HG03097 (cell line): Measurements from ENCODE around the gene IRF8.

Experiments used
- ATAC-seq: cut with Tn5 transposase; IDR thresholded peaks from one replicate; pipeline ENCODE4 v1.9.1; 2021; ENCODE audit not compliant: unreplicated experiment, low FRiP score

The IRF8 gene

DNA sequence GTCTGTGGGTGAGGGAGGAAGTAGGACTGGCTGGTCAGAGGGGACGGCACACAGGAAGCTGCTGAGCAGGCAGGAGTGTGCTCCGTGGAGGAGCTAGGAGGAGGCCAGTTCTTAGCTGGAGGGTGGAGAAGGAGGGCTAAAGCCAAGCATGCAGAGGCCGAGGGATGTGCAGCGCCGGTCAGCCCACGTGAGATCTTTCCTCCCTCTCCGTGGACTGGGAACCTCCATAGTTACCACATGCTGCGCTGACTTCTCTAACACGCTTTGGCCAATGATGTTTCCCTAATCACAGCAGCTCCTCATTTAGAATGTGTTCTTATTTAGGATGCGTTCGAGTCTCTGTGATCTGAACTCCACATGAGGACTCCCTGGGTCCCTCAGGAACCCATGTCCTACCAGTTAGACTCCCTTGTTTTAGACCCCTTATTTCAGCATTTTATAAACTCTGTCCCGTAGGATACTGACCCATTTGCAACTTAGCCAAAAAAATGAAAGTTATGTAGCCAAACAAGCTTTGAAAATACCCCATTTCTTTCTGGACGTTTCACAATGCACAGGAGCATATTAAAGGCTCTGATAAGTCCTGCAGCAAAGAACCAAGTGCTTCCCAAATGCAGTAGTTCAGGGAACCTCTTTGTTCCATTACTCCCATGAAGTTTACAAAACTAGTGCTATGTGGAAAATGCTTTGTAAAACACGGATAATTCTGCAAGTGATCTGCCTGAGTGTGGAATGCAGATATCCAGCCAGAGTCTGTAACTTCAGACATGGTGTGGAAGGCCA lies 51.4 kb downstream of the IRF8 start:
- no peak for ATAC-seq

DNA sequence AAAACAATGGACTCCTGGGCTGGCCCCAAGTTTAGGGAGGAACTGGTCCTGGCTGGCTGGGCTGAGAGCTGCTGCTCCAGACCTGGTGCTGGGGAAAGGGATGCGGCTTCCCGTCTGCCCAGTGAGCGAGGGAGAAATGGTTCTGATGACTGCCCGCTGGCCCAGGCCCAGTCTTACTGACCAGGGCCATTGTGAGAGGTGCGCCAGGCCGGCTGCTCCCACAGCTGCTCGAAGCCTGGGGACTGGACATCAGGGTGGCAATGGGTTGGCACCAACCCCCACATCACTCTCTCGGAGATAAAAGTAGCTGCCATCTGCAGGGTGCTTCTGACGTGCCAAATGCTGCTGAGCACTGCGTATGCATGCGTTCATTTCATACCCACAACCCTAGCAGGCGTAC lies 53.2 kb downstream of the IRF8 start:
- no peak for ATAC-seq

DNA sequence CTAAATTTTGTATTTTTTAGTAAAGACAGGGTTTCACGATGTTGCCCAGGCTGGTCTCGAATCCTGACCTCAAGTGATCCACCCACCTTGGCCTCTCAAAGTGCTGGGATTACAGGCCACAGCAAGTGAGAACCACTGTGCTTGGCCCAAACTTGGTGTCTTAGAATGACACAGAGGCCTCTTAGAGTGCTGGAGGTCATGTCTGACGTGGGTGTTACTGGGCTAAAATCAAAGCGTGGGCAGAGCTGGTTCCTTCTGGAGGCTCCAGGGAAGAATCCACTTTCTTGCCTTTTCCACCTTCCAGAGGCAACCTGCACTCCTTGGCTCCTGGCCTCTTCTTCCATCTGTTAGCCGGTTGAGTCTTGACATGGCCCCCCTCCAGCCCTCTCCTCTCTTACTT lies 53.8 kb downstream of the IRF8 start:
- no peak for ATAC-seq

DNA sequence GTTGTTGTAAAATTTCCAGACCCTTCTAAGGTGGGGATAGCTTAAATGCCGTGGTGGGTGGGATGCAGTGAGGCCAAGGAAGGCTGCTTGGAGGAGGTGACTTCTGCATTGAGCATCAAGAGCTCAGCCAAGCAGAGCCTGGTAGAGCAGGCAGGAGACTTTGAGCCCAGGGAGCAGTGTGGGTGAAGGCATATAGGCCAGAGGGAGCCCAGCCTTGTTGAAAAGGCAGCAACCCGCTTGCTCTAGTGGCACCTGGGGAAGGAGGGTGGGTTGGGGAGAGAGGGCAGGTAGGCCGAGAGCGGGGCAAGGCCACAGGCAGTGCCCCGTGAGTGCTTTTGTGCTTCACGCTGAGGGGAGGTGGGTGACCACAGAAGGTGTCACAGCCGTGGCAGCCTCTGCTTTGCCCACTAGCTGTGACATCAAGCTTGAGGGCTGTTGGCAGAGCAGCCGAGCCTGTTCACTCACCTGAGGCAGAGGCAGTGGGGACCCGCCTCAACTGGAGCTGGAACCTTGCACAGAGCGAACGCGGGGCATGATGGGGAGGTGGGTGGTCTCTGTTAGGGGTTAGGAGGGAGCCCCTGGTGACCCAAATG lies 56.1 kb downstream of the IRF8 start:
- ATAC-seq: no peak

DNA sequence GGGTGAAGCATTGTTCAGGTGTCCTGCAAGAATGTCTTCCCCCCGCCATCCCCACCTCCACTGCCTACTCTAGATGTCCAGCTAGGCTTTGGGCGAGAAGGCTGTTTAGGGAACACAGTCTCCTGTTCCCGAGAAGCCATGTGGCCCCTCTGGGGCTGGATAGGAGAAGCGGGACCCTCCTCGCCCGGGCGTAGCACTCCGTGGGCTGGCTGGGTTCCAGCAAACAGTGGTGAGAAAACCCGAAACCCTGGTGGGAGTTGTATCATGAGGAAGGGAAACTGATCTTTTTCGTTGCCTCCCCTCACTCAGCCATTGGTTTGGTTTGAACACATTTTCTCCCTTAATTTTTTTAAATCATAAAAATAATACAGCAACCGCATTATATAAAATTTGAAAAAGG lies 56.6 kb downstream of the IRF8 start:
- ATAC-seq: no peak

DNA sequence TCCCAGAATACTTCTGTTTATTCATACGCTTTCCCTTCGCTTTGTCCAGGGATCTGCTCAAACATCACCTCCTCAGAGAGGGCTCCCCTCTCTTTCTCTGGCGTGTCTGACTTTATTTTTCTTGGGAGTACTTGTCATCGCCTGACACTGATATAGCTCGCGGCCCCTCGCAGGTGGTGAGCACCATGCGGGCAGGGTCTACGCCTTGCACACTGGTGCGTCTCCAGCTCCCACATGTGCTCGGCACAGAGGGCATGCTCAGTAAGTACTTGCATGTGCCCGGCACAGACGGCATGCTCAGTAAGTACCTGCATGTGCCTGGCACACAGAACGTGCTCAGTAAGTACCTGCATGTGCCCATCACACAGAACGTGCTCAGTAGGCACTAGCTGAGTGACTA lies 57.5 kb downstream of the IRF8 start:
- no peak for ATAC-seq

DNA sequence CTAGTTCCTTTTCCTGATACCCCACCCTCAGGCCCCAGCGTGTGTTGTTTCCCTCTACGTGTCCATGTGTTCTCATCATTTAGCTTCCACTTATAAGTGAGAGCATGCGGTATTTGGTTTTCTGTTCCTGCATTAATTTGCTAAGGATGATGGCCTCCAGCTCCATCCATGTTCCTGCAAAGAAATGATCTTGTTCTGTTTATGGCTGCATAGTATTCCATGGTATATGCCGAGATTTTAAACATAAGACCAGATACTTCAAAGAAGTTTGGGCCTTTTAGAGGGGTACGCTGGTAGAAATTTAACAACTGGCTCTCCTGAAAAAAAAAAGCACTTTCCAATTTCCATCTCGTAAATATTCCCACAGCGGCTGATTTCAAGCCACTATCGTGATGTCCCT lies 59.8 kb downstream of the IRF8 start:
- ATAC-seq: no peak

DNA sequence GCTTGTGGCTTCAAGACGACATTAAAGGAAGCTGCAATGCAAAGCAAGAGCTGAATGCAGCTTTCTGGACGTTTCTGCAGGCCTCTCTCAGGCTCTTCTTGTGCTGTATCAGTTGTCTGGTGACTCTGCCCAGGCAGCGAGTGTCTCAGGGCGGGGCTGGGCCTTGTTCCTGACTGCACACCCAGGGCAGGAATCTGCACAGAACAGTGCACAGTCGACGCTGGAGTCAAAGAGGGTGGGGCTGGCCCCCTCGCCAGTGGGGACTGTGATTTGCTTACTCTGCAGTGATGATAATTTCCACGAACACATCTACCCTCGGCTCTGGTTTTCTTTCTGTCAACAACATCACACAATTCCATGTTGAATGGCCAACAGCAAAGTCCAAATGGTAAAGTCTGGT lies 60.7 kb downstream of the IRF8 start:
- no peak for ATAC-seq

DNA sequence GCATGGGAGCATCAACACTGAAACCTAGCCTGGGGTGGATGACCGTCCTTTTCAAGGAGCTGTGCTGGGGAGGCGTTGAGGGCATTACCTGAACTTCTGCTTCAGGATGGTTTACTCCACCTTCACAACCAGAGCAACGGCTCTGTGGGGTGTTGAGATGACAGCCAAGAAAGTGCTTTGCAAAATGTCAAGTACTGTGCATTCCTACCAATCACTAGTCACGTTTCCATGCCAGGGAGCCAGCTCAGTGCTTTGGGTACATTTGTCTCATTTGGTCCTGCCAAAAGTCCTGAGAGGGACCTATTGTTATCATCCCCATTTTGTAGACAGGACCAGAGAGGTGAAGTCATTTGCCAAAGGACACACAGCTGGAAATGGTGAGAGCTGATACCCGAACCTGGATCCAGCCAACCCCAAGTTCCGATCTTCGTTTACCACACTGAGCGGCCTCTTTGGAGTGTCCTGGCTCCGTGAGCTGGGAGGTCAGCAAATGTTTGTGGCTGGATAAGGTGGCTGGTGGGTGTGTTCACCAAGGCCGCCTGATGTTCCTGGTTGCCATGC lies 61.6 kb downstream of the IRF8 start:
- no peak for ATAC-seq

DNA sequence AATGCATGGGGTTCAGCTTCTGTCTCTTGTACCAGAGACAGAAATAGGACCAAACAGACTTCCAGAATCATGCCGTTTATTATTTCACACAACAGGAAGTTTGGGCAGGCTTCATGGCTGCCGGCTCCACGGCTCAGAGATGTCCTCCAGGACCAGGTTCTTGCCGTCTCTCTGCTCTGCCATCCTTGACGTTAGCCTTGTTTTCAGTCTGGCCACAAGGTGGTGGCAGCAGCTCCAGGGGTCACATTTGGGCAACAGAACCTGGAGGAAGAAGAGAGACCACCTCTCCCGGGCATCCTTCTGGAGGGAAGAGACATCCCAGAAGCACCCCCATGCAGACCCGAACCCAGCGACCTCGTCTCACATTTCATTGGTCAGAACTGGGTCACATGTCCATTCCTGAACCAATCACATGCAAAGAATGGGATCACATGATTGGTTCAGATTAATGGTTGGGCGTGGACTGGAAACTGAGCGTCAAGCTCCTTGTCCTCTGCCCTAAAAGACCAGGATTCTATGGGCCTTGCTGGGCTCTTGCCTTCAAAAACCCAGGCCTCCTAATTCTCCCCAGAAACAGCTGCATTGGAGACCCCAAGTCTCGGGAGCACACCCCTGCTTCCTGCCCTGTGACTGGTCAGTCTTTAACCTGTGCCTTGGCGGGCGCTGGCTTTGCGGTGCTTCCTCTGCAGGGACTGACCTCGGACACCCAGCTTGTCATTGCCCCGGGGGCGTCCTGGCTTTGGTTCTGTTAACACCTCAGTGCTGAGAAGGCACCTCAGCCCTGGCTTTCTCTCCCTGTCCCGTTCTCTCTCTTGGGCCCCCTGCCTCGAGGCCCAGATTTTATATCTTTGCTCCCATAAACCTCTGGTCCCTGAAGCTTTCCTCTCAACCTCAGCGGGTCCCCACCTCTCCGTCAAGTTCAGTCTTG lies 63.3 kb downstream of the IRF8 start:
- ATAC-seq: no peak

DNA sequence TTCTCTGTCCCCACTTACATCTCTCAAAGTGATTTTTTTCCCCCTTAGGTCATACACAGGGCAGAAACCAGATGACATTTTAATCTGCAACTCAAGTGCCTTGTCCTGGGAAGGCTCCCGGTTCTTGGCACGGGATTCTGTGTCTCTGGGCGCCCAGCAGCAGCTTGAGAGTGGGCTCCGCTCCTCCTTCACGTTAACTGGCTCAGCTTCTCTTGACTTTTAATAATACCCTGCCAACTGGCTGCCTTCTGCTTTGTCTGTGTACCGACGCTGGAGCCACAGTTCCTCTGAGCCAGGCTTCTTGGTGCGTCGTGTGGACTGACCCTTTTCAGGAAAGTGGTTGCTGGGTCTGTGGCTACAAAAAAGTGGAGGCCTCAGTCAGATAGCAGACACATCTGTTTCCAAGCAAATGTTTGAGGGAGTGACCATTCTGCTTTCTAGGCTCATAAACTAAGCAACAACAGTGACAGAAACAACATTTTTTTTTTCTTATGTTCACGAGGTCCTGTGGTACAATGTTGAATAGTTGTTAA lies 64.9 kb downstream of the IRF8 start:
- ATAC-seq: no peak

DNA sequence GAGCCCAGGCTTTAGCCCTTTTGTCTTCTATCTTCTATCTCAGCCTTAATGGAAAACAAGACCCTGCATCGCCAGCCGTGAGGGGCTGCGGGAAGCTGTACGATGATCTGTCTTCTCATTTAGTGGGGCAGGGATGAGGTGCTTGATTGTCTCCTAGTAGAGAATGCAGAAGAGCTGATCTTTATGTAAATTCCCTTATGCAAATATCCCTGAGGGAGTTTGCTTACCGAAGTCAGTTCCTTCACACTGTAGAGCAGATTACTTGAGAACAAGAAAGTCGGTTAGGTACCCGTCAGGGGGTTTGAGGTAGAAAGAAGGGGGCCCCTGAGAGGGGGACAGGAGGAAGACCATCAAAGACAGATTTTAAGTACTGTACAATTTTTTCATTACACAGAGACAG lies 66.2 kb downstream of the IRF8 start:
- no peak for ATAC-seq

DNA sequence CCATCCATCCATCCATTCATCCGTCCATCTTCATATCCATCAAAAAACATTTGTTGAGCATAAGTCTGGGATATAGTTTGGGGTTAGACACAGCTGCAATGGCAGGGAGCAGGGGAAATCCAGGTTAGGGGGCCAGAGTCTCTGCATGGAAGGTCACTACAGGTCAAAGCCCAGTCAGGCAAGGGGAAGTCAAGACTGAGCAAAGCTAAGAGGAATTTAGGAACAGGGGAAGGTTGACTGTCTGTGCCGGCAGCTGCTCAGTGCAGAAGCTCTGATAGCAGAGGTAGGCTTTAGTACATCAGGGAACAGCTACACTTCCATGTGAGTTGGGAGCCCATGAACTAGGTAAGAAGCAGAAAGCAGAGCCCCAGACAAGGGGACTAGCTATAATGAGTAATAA lies 68.1 kb downstream of the IRF8 start:
- ATAC-seq: no peak

DNA sequence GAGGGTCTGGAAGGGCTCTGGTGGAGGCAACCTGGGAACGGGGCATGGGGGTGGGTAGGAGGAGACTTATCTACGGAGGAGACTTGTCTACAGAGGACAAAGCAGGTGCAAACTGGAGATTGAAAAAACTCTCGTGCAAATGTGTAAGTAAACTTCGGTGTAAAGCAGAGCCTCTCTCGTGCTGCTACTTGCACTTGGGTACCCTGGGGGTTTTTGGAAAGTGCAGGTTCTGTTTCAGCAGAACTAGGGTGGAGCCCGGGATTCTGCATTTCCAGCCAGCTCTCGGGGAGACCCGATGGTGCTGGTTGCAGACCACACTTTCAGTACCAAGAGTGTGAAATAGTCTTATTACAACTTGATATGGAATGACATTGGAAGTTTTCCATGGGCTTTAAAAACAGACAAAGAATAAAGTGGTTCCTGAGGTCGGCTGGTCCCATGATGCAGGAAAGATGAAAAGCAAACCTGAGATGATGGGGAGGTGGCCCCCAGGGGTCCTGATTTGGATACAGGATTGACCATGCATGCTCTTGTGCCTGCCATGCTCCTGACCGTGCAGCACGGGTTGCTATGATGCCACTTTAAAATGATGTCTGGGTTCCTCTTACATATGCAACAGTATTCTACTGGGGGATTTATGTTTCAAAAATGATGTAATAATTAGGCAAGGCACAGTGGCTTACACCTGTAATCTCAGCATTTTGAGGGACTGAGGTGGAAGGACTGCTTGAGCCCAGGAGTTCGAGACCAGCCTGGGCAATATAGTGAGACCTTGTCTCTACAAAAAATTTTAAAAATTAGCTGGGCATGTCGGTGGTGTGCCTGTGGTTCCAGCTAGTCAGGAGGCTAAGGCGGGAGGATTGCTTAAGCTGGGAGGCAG lies 69.3 kb downstream of the IRF8 start:
- ATAC-seq: no peak

DNA sequence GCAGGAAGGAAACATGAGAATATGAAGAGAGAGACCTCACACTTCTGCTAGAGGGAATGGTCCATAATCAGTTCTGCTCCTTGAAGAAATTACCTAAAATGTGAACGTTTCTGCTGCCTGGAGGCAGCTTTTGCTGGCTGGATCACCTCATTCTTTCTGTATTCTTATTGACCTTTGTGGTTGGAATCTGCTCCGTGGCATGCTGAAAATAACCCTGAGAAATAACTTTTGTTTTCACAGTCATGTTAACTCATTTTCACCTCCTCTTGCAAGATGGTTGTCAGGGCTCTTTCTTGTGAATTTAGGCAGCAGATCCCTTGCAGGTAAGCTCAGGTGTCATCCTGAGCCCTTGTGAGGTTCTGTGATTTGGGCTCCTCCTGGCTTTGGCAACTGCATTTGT lies 70.2 kb downstream of the IRF8 start:
- no peak for ATAC-seq

DNA sequence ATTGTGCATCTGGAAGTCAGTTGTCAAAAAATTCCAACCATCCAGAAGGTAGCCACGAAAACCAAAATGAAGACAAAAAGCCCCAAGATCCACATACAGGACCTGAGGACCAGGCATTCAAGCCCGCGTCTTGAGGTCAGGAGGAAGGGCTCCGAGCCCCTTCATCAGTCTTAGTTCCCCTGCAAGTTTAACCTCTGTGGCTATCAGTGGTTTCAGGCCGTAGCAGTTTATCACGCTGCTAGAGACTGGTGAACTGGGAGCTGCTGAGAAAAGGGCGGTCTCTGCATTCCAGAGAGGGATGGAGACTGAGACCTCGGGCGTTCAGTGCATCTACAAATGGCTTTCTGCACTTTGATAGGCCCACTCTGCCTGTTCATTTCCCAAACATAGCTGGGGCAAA lies 70.6 kb downstream of the IRF8 start:
- ATAC-seq: no peak

DNA sequence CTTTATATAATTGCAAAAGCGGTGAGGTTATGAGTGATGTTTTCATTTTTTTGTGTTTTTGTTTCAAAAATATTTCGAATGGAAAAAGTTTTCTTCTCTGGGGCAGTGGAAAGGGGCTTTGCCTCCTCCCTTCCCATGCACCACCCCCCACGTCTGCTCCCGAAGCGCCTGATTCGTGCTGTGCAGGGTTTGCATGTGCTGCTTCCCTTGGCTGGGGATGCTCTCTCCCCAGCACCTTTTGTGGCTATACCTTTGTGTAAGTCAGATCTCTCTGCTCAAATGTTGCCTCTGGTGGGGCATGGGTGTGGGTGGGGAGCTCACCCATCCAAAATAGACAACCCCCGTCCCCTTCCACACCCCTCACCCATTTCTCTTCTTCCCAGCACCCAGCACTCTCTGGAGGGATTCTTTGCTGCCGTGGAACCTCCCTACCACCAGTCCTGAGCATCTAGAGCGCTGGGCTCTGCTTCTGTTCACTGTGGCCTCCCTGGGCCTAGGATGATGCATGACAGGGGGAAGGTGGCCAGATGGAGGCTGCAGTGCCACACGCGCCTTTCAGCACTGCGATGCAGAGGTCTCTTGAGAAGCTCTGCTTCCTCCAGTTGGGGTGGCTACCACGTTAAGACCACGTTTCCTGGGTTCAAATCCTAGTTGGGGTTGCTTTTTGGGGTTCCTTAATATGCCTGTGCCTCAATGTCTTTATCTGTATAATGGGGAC lies 71.2 kb downstream of the IRF8 start:
- no peak for ATAC-seq

DNA sequence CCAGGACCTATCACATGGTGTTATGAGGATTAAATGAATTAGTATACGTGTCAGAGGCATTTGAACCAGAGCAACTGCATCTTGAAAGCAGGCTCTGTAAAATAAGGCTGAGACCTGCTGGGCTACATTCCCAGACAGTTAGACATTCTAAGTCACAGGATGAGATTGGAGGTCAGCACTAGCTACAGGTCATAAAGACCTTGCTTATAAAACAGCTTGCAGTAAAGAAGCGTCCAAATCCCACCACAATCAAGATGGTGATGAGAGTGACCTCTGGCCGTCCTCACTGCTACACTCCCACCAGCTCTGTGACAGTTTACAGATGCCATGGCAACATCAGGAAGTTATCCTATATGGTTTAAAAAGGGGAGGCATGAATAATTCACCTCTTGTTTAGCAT lies 71.8 kb downstream of the IRF8 start:
- ATAC-seq: no peak
